ENCODE results near the gene GPR162. TPM values are rescaled to one million over a fixed set of nuclear protein-coding genes. Genes with fewer than 3 reads are reported as not detected.
A peak's percentile ranks its signal among the peaks of the same experiment; 100 is the strongest.
"Not testable (repeated sequence)": the region's sequence is repeated elsewhere in the genome, so short reads cannot be mapped to it uniquely, and the experiment has no call there.

GPR162 gene
- total RNA-seq, 2 experiments from 2014 or later, result 0.11 to 0.26 TPM

DNA sequence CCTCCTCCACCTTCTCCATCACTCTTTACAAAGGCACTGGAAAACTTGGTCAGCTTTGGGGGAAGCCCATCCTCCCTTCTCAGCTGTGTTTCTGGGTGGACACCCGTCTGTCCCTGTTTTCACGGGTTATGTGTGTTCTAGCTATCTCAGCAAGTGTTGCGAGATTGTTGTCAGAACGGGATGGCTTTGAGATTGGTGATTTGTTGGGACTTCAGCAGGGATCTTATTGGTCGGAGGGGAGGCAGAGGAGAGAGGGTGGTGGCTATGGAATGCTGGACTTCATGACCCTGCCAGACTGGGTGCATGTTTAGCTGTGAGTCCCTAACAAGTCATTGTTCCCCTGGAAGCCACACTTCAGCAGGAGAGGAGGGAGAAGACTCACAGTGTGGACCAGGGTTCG, 32.4 kb downstream of the GPR162 start:
- no peak for DNase-seq
- Mint-ChIP-seq H3K27me3 (no peaks in the 10 kb centered on the region), H3K27ac (peak overlapping the region; percentile 99), H3K36me3 (ENCODE audit: low read depth) (peaks cover 58% of the 10 kb centered on the region), H3K4me1 (peaks cover 21% of the 10 kb centered on the region), H3K9me3 (ENCODE audit: low read depth) (no peaks in the 10 kb centered on the region), H3K4me3 (no peak overlapping the region)
- no peak for ATAC-seq
- intact Hi-C loops (cut with DNase I, micrococcal nuclease), result loop anchor here (5.0 kb wide), 2 partner anchors 83 to 297 kb away; partner anchors contain the start of gene IFFO1 (in 1 of the 2)
- ChIA-PET POLR2A (interaction anchor here (1.8 to 4.2 kb wide), 2 partner anchors 10 to 13 kb away, joined by 6 to 65 read pairs; partner anchors contain the start of gene TPI1), CTCF (interaction anchor here (0.6 to 4.0 kb wide), 7 partner anchors 13 to 284 kb away, joined by 3 to 51 read pairs (median 5); partner anchors contain the start of genes MLF2, SPSB2 and TPI1)

DNA sequence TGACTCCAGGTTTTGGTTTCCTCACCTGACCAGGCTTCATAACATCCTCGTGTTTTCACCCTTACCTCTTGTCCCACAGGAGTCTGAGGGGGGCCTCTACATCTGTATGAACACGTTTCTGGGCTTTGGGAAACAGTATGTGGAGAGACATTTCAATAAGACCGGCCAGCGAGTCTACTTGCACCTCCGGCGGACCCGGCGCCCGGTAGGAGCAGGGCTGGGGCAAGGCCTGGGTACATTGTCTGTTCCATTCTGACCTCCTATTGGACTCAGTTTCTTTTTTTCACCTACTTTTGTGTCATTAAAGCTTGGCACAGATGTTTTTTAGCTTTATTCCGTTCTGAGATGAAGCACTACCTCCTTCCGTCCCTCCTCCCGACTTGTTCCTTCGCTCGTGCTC, 33.7 kb downstream of the GPR162 start:
- ATAC-seq, result no peak
- intact Hi-C loops (cut with DNase I, micrococcal nuclease), result no loop called here
- H3K27me3 Mint-ChIP-seq, result no peaks in the 10 kb centered on the region
- no peak overlapping the region for H3K27ac Mint-ChIP-seq
- no peaks in the 10 kb centered on the region for H3K9me3 Mint-ChIP-seq (ENCODE audit: low read depth)
- peaks cover 17% of the 10 kb centered on the region for H3K4me1 Mint-ChIP-seq
- CTCF ChIA-PET, result interaction anchor here (0.6 to 1.0 kb wide), 6 partner anchors 32 to 171 kb away, joined by 3 to 4 read pairs (median 3); no protein-coding TSS in a partner anchor
- DNase-seq, result no peak
- POLR2A ChIA-PET, result interaction anchor here (0.8 to 1.2 kb wide), 2 partner anchors 131 to 317 kb away, joined by 3 read pairs; partner anchors contain the start of gene COPS7A
- no peak overlapping the region for H3K4me3 Mint-ChIP-seq
- peaks cover 49% of the 10 kb centered on the region for H3K36me3 Mint-ChIP-seq (ENCODE audit: low read depth)

DNA sequence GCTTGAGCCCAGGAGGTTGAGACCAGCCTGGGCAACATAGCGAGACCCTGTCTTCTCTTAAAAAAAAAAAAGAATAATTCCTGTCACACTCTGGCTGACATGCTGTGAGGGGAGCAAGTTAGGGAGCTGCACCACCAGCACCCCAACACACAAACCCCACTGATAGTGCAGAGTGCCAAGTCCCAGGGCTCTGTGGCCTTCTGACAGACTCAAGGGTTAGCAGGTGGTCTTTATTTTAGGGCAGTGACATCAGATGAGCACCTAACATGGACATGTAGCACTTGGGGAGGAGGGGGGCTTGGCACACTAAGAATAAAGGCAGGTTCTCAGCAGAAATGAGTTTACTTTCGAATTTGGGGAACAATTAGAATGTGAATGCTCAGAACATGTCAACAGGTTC, 37.2 kb downstream of the GPR162 start:
- Mint-ChIP-seq H3K4me1 (peaks cover 5% of the 10 kb centered on the region), H3K27ac (no peak overlapping the region), H3K4me3 (no peak overlapping the region), H3K36me3 (ENCODE audit: low read depth) (peaks cover 67% of the 10 kb centered on the region), H3K9me3 (ENCODE audit: low read depth) (no peaks in the 10 kb centered on the region), H3K27me3 (no peaks in the 10 kb centered on the region)
- intact Hi-C loops (cut with DNase I, micrococcal nuclease), result no loop called here
- ATAC-seq, result no peak
- ChIA-PET POLR2A (interaction anchor here (0.7 kb wide), 1 partner anchor 483 kb away, joined by 10 read pairs; no protein-coding TSS in a partner anchor), CTCF (interaction anchor here (0.9 to 1.6 kb wide), 2 partner anchors 13 to 23 kb away, joined by 3 to 4 read pairs; no protein-coding TSS in a partner anchor)
- DNase-seq, result no peak

DNA sequence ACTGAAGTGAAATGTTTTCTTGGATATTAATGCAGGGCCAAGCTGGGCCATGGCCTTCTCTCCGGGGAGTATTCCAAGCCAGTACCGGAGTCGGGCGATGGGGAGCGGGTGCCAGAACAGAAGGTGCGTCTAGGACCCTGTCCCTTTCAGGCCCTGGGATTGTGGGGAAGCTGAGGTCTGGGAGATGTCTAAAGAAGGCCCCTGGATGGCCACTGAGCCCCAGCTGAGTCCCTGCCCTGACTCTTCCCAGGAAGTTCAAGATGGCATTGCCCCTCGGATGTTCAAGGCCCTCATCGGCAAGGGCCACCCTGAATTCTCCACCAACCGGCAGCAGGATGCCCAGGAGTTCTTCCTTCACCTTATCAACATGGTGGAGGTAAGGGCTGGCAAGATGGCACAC, 38.5 kb downstream of the GPR162 start:
- intact Hi-C loops (cut with DNase I, micrococcal nuclease), result no loop called here
- no peak for DNase-seq
- Mint-ChIP-seq H3K4me3 (no peak overlapping the region), H3K36me3 (ENCODE audit: low read depth) (peaks cover 67% of the 10 kb centered on the region), H3K4me1 (no peaks in the 10 kb centered on the region), H3K27me3 (no peaks in the 10 kb centered on the region), H3K9me3 (ENCODE audit: low read depth) (no peaks in the 10 kb centered on the region), H3K27ac (no peak overlapping the region)
- ATAC-seq, result no peak
- ChIA-PET POLR2A (interaction anchor here (0.5 to 0.7 kb wide), 2 partner anchors 16 to 27 kb away, joined by 3 to 7 read pairs; no protein-coding TSS in a partner anchor), CTCF (interaction anchor here (2.3 kb wide), 1 partner anchor 9 kb away, joined by 9 read pairs; no protein-coding TSS in a partner anchor)

DNA sequence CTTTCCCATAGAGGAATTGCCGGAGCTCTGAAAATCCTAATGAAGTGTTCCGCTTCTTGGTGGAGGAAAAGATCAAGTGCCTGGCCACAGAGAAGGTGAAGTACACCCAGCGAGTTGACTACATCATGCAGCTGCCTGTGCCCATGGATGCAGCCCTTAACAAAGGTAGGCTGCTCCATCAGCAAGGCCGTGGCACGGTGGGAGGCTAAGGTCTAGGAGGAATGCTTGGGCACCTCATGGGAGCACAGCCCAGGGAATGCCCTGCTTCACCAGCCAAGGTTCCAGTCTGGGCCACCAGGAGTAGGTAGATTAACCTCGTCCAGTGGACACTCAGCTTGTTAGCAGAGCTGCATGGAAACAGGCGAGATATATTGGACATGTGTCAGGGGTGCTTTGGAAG, 39.3 kb downstream of the GPR162 start:
- peaks cover 69% of the 10 kb centered on the region for H3K36me3 Mint-ChIP-seq (ENCODE audit: low read depth)
- ChIA-PET CTCF (interaction anchor here (0.9 to 2.3 kb wide), 4 partner anchors 8 to 25 kb away, joined by 3 to 9 read pairs (median 4); partner anchors contain the start of gene SPSB2), POLR2A (interaction anchor here (1.5 to 1.6 kb wide), 2 partner anchors 8 to 10 kb away, joined by 3 to 7 read pairs; partner anchors contain the start of gene CDCA3)
- no peak for DNase-seq
- no peaks in the 10 kb centered on the region for H3K27me3 Mint-ChIP-seq
- no peaks in the 10 kb centered on the region for H3K4me1 Mint-ChIP-seq
- intact Hi-C loops (cut with DNase I, micrococcal nuclease), result no loop called here
- H3K4me3 Mint-ChIP-seq, result no peak overlapping the region
- ATAC-seq, result no peak
- no peaks in the 10 kb centered on the region for H3K9me3 Mint-ChIP-seq (ENCODE audit: low read depth)
- no peak overlapping the region for H3K27ac Mint-ChIP-seq

DNA sequence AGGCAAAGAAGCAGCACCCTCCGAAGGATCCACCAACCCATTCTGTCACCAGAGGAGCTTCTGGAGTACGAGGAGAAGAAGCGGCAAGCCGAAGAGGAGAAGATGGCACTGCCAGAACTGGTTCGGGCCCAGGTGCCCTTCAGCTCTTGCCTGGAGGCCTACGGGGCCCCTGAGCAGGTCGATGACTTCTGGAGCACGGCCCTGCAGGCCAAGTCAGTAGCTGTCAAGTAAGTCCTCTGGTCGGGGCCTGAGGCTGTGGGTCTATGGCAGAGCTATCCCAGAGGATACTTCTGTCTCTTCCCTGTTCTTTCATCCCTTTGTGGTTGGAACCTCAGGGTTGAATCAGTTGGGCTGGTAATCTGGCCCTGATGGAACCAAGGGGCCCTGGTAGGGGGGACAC, 39.8 kb downstream of the GPR162 start:
- peaks cover 67% of the 10 kb centered on the region for H3K36me3 Mint-ChIP-seq (ENCODE audit: low read depth)
- no peak overlapping the region for H3K4me3 Mint-ChIP-seq
- CTCF ChIA-PET, result interaction anchor here (0.9 to 2.3 kb wide), 4 partner anchors 8 to 25 kb away, joined by 3 to 9 read pairs (median 4); partner anchors contain the start of gene SPSB2
- H3K27me3 Mint-ChIP-seq, result no peaks in the 10 kb centered on the region
- DNase-seq (no peak), ATAC-seq (no peak)
- POLR2A ChIA-PET, result interaction anchor here (1.5 to 1.6 kb wide), 2 partner anchors 9 to 10 kb away, joined by 3 to 7 read pairs; partner anchors contain the start of gene CDCA3
- intact Hi-C loops (cut with DNase I, micrococcal nuclease), result no loop called here
- H3K4me1 Mint-ChIP-seq, result peaks cover 1% of the 10 kb centered on the region
- H3K27ac Mint-ChIP-seq, result no peak overlapping the region
- H3K9me3 Mint-ChIP-seq (ENCODE audit: low read depth), result no peaks in the 10 kb centered on the region

DNA sequence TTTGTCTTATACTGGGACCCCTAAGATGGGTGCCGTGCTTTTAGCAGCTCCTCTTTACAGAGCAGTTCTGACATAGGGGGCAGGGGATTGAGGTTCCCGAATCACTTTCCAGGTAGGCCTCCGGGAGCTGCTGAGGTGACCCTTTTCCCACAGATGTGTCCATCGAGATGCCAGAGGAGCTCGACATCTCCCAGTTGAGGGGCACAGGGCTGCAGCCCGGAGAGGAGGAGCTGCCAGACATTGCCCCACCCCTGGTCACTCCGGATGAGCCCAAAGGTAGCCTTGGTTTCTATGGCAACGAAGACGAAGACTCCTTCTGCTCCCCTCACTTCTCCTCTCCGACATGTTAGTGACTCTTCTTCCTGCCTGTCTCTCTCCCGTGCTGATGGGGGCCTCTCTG, 41.4 kb downstream of the GPR162 start:
- H3K9me3 Mint-ChIP-seq (ENCODE audit: low read depth), result no peaks in the 10 kb centered on the region
- CTCF ChIA-PET, result interaction anchor here (0.6 to 1.8 kb wide), 3 partner anchors 10 to 34 kb away, joined by 3 to 7 read pairs (median 3); partner anchors contain the start of gene SPSB2
- H3K4me1 Mint-ChIP-seq, result peaks cover 7% of the 10 kb centered on the region
- H3K4me3 Mint-ChIP-seq, result no peak overlapping the region
- ATAC-seq (no peak), DNase-seq (no peak)
- H3K36me3 Mint-ChIP-seq (ENCODE audit: low read depth), result peaks cover 58% of the 10 kb centered on the region
- POLR2A ChIA-PET, result no interaction called here
- H3K27ac Mint-ChIP-seq, result no peak overlapping the region
- intact Hi-C loops (cut with DNase I, micrococcal nuclease), result no loop called here
- H3K27me3 Mint-ChIP-seq, result no peaks in the 10 kb centered on the region

DNA sequence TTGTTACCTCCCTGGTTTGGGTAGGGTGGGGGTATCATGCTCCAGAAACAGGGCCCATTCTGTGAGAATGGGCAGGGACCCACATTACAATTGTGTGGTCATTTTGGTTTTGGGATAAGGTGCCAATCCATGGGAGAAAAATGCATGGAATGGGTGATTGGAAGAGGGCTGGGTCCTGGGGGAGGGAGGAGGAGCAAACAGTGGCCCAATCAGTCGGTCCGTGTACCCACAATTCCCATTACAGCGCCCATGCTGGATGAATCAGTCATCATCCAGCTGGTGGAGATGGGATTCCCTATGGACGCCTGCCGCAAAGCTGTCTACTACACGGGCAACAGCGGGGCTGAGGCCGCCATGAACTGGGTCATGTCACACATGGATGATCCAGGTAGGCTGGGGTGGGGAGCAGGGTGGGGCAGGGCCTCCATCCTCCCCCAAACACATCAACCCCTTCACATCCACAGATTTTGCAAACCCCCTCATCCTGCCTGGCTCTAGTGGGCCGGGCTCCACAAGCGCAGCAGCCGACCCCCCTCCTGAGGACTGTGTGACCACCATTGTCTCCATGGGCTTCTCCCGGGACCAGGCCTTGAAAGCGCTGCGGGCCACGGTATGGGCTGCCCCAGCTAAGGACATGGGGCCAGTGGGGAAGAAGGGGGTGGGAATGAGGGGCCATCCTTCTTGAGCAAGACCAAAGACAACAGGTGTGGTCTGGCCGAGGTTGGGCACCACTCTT, 42.1 kb downstream of the GPR162 start:
- POLR2A ChIA-PET, result interaction anchor here (6.8 kb wide), 1 partner anchor 11 kb away, joined by 65 read pairs; the partner anchor contains the start of genes CDCA3 and USP5
- H3K27me3 Mint-ChIP-seq, result no peaks in the 10 kb centered on the region
- no peak overlapping the region for H3K4me3 Mint-ChIP-seq
- intact Hi-C loops (cut with DNase I, micrococcal nuclease), result no loop called here
- peaks cover 60% of the 10 kb centered on the region for H3K36me3 Mint-ChIP-seq (ENCODE audit: low read depth)
- CTCF ChIA-PET, result interaction anchor here (1.3 to 1.8 kb wide), 2 partner anchors 9 to 17 kb away, joined by 3 to 7 read pairs; partner anchors contain the start of gene SPSB2
- DNase-seq, result no peak
- H3K9me3 Mint-ChIP-seq (ENCODE audit: low read depth), result no peaks in the 10 kb centered on the region
- H3K27ac Mint-ChIP-seq, result no peak overlapping the region
- ATAC-seq, result no peak
- H3K4me1 Mint-ChIP-seq, result peaks cover 11% of the 10 kb centered on the region

DNA sequence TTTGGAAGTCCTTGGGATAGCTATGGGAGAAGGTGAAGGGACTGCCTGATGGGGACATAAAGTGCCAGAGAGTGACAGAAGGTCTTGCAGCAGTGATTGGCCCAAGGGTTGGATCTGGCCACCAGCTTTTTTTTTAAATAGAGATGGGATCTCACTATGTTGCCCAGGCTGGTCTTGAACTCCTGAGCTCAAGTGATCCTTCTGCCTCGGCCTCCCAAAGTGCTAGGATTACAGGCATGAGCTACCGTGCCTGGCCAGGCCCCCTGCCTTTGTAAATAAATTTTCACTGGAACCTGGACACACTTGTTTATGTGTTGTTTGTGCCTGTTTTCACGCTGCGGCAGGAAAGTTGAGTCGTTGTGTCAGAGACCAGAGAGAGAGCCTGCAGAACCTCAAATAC, 43.7 kb downstream of the GPR162 start:
- H3K4me3 Mint-ChIP-seq; DNase-seq; H3K9me3 Mint-ChIP-seq (ENCODE audit: low read depth); ATAC-seq; H3K27me3 Mint-ChIP-seq; H3K27ac Mint-ChIP-seq: not testable (repeated sequence)
- ChIA-PET POLR2A (interaction anchor here (6.8 kb wide), 1 partner anchor 13 kb away, joined by 65 read pairs; the partner anchor contains the start of genes CDCA3 and USP5), CTCF (interaction anchor here (0.9 to 1.3 kb wide), 2 partner anchors 19 to 295 kb away, joined by 3 read pairs; no protein-coding TSS in a partner anchor)
- H3K36me3 Mint-ChIP-seq (ENCODE audit: low read depth), result peaks cover 70% of the 10 kb centered on the region
- H3K4me1 Mint-ChIP-seq, result peaks cover 27% of the 10 kb centered on the region
- intact Hi-C loops (cut with DNase I, micrococcal nuclease), result loop anchor here in 1 of 2 experiments (5.0 kb wide), 1 partner anchor 37 kb away; the partner anchor contains the start of gene LRRC23

DNA sequence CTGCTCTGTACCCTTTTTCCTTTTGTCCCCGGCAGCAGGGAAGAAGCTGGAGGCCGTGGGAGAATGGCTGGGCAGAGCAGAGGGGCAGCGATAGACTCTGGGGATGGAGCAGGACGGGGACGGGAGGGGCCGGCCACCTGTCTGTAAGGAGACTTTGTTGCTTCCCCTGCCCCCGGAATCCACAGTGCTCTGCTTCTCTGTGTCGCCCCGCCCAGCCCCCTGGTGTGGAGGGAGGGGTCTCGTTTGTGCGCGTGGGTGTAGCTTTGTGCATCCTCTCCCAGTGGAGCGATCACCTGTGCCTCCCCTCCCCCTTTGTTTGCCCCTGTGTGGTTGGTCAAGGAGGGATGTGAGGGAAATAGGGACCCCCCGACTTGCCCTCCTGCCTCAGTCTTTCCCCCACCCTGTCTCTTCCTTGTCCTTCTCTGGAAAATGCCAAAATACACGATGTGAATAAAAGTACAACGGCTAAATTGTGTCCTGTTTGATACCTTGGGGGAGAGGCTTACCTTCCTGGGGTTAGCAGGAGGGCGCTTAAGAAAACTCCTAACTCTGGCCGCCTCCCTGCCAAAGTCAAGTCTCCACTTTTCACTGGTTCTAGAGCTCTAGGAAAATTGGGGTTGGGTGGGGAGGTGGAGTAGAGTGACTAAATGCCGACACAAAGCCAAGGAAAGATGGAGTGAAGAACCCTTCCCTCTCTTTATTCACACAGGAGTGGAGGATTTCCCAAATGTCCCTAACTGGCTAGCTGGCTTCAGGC, 44.7 kb downstream of the GPR162 start:
- H3K4me3 Mint-ChIP-seq, result peak overlapping the region; percentile 93
- no peaks in the 10 kb centered on the region for H3K9me3 Mint-ChIP-seq (ENCODE audit: low read depth)
- H3K36me3 Mint-ChIP-seq (ENCODE audit: low read depth), result peaks cover 70% of the 10 kb centered on the region

More for the DNA sequence above, 44.7 kb downstream of the GPR162 start:
- intact Hi-C loops (cut with DNase I, micrococcal nuclease), result loop anchor here in 1 of 2 experiments (5.0 kb wide), 1 partner anchor 36 kb away; the partner anchor contains the start of gene LRRC23
- CTCF ChIA-PET, result interaction anchor here (0.7 to 2.5 kb wide), 4 partner anchors 14 to 42 kb away, joined by 3 to 22 read pairs (median 4); partner anchors contain the start of genes CDCA3 and USP5
- DNase-seq, result peak; percentile 27
- no peaks in the 10 kb centered on the region for H3K27me3 Mint-ChIP-seq
- peaks cover 37% of the 10 kb centered on the region for H3K4me1 Mint-ChIP-seq
- POLR2A ChIA-PET, result interaction anchor here (0.7 to 6.8 kb wide), 3 partner anchors 9 to 78 kb away, joined by 4 to 65 read pairs (median 27); partner anchors contain the start of genes C12orf57, CDCA3, RNU7-1 and USP5
- peak overlapping the region; percentile 0 for H3K27ac Mint-ChIP-seq
- ATAC-seq, result no peak
